HCT116 (cell line): ENCODE measurements around the gene MAFG. TPM values are rescaled to one million over a fixed set of nuclear protein-coding genes. Genes with fewer than 3 reads are reported as not detected.
A peak's percentile ranks its signal among the peaks of the same experiment; 100 is the strongest.

Experiments
- ATAC-seq: fragments of 200-7000 bp; cut with Tn5 transposase; 2 replicates; pipeline ENCODE4 v1.9.1; 2020; ENCODE audit warnings: mild to moderate bottlenecking, moderate library complexity
- Bru-seq: library from RNA; stranded (reverse); fragments of 400-500 nt; gene quantifications from one replicate; lab custom pipeline; 2021; lab: Mats Ljungman, UMichigan
- BruChase-seq, 2 experiments: library from RNA; stranded (reverse); fragments of 400-500 nt; gene quantifications; one replicate each; lab custom pipeline; 2021; lab: Mats Ljungman, UMichigan
- BruUV-seq: library from RNA; stranded (reverse); fragments of 400-500 nt; replicated peaks from 2 replicates; lab custom pipeline; 2021; lab: Mats Ljungman, UMichigan
- CTCF ChIA-PET: fragments of 300-600 bp; sonication (Branson Sonifier 250); formaldehyde crosslinking; loops from one replicate; lab custom pipeline; 2021; ENCODE audit warnings: antibody characterized with exemption; lab: Charles Lee
- POLR2A ChIA-PET: fragments of 300-600, 350-600 bp; sonication (Branson Sonifier 250); formaldehyde crosslinking; loops from one replicate; lab custom pipeline; 2021; ENCODE audit warnings: antibody characterized with exemption; lab: Charles Lee
- RAD21 ChIA-PET, 2 experiments: fragments of 300-600 bp; sonication (Branson Sonifier 250); formaldehyde crosslinking; loops; one replicate each; lab custom pipeline; 2023; ENCODE audit warnings: low total read pairs in 2 of 2; ENCODE audit not compliant: uncharacterized antibody in 2 of 2, unreplicated experiment in 2 of 2, low non-redundant PET in 1 of 2; lab: Charles Lee
- DNase-seq: peaks from one replicate; pipeline ENCODE4 v3.0.0-alpha.2; 2010; ENCODE audit warnings: low read depth, low spot score
- H2AFZ ChIP-seq: fragments of 200-600 bp; shearing (Covaris generic), sonication (generic); 2 replicates; pipeline ENCODE4 v1.6.1; 2017; ENCODE audit warnings: low read depth, mixed run types, mixed read lengths, antibody characterized with exemption, low read length; ENCODE audit not compliant: poor library complexity, severe bottlenecking
- H3K27ac ChIP-seq: 2 replicates; pipeline ENCODE4 v1.5.1; 2012; ENCODE audit warnings: low read depth, low read length
- H3K27me3 ChIP-seq: fragments of 200-600 bp; sonication (generic); 2 replicates; pipeline ENCODE4 v1.6.1; 2016; ENCODE audit warnings: mixed run types, low read length, mixed read lengths; ENCODE audit not compliant: insufficient read depth
- H3K36me3 ChIP-seq, 2 experiments: fragments of 200-500 bp in 1 of 2; fragments of 200-600 bp in 1 of 2; sonication (Bioruptor generic) in 1 of 2; sonication (generic) in 1 of 2; 2 replicates each; pipeline versions ENCODE4 v1.5.1 to v1.6.1; 2014 to 2016; ENCODE audit warnings: low read length in 2 of 2, inconsistent platforms in 1 of 2, mixed read lengths in 1 of 2, mixed run types in 1 of 2; ENCODE audit not compliant: insufficient read depth in 2 of 2, control insufficient read depth in 1 of 2
- H3K4me1 ChIP-seq, 2 experiments: fragments of 200-600 bp in 1 of 2; sonication (generic) in 1 of 2; 2 replicates each; pipeline versions ENCODE4 v1.5.1 to v1.6.1; 2012 to 2017; ENCODE audit warnings: low read length in 2 of 2, inconsistent platforms in 1 of 2, mild to moderate bottlenecking in 1 of 2, mixed read lengths in 1 of 2, mixed run types in 1 of 2, moderate library complexity in 1 of 2; ENCODE audit not compliant: insufficient read depth in 2 of 2, control insufficient read depth in 1 of 2
- H3K4me2 ChIP-seq: fragments of 200-600 bp; sonication (generic); 2 replicates; pipeline ENCODE4 v1.6.1; 2017; ENCODE audit warnings: mixed run types, low read length, mixed read lengths
- H3K4me3 ChIP-seq, 2 experiments: fragments of 200-600 bp in 1 of 2; sonication (generic) in 1 of 2; replicated peaks in 1 of 2; 2 replicates each; pipeline ENCODE4 v1.5.1; 2011 to 2016; ENCODE audit warnings: low read length in 2 of 2, control low read depth in 1 of 2, low read depth in 1 of 2, mild to moderate bottlenecking in 1 of 2, mixed read lengths in 1 of 2, mixed run types in 1 of 2
- H3K79me2 ChIP-seq: fragments of 200-600 bp; sonication (generic); 2 replicates; pipeline ENCODE4 v1.6.1; 2017; ENCODE audit warnings: mild to moderate bottlenecking, mixed run types, low read length, moderate library complexity, mixed read lengths; ENCODE audit not compliant: insufficient read depth
- H3K9ac ChIP-seq: fragments of 200-600 bp; sonication (generic); 2 replicates; pipeline ENCODE4 v1.6.1; 2016; ENCODE audit warnings: low read length, mixed read lengths
- H3K9me2 ChIP-seq: fragments of 200-600 bp; sonication (generic), shearing (Covaris generic); 2 replicates; pipeline ENCODE4 v1.6.1; 2017; ENCODE audit warnings: mixed run types, mild to moderate bottlenecking, moderate library complexity; ENCODE audit not compliant: insufficient read depth
- H3K9me3 ChIP-seq, 2 experiments: fragments of 200-500 bp in 1 of 2; fragments of 200-600 bp in 1 of 2; sonication (Bioruptor generic) in 1 of 2; sonication (generic) in 1 of 2; 2 replicates each; pipeline ENCODE4 v1.6.1; 2014 to 2017; ENCODE audit warnings: low read length in 2 of 2, mixed read lengths in 2 of 2, inconsistent platforms in 1 of 2, low read depth in 1 of 2, mild to moderate bottlenecking in 1 of 2, mixed run types in 1 of 2, moderate library complexity in 1 of 2; ENCODE audit not compliant: control insufficient read depth in 1 of 2, insufficient read depth in 1 of 2
- H4K20me1 ChIP-seq: fragments of 200-600 bp; sonication (generic), shearing (Covaris generic); 2 replicates; pipeline ENCODE4 v1.6.1; 2017; ENCODE audit warnings: mixed run types, mild to moderate bottlenecking, moderate library complexity; ENCODE audit not compliant: insufficient read depth
- ATF3 ChIP-seq: IDR thresholded peaks from 2 replicates; pipeline ENCODE4 v1.6.1; 2012
- CEBPB ChIP-seq: IDR thresholded peaks from 2 replicates; pipeline ENCODE4 v1.6.1; 2012; ENCODE audit warnings: low read depth
- CTCF ChIP-seq, 3 experiments: fragments of 200-600 bp in 1 of 3; sonication (generic) in 1 of 3; IDR thresholded peaks in 2 of 3; conservative IDR thresholded peaks in 1 of 3; 2 replicates each; pipeline ENCODE4 v1.5.1; 2012 to 2017; ENCODE audit warnings: low read depth in 2 of 3, low read length in 2 of 3, antibody characterized with exemption in 1 of 3, borderline replicate concordance in 1 of 3, control low read depth in 1 of 3, mild to moderate bottlenecking in 1 of 3, mixed read lengths in 1 of 3, mixed run types in 1 of 3, moderate library complexity in 1 of 3; ENCODE audit not compliant: insufficient read depth in 1 of 3
- EGR1 ChIP-seq: IDR thresholded peaks from 2 replicates; pipeline ENCODE4 v1.6.1; 2012; ENCODE audit warnings: low read depth
- ELF1 ChIP-seq: IDR thresholded peaks from 2 replicates; pipeline ENCODE4 v1.6.1; 2012; ENCODE audit warnings: low read depth, borderline replicate concordance
- EZH2 ChIP-seq: fragments of 200-600 bp; sonication (generic); IDR thresholded peaks from 2 replicates; pipeline ENCODE4 v1.6.1; 2017; ENCODE audit warnings: antibody characterized with exemption, mixed run types
- EZH2phosphoT487 ChIP-seq: fragments of 200-600 bp; IDR thresholded peaks from 2 replicates; pipeline ENCODE4 v1.6.1; 2018; ENCODE audit warnings: antibody characterized with exemption, borderline replicate concordance
- MAX ChIP-seq: IDR thresholded peaks from 2 replicates; pipeline ENCODE4 v1.6.1; 2012
- POLR2A ChIP-seq: IDR thresholded peaks from 2 replicates; pipeline ENCODE4 v1.7.0; 2011; ENCODE audit warnings: borderline replicate concordance; ENCODE audit not compliant: insufficient read depth, insufficient read length; ENCODE audit errors: extremely low read depth
- POLR2AphosphoS5 ChIP-seq: IDR thresholded peaks from 2 replicates; pipeline ENCODE4 v1.6.1; 2011; ENCODE audit warnings: mild to moderate bottlenecking, low read depth, low read length, moderate library complexity
- RAD21 ChIP-seq: IDR thresholded peaks from 2 replicates; pipeline ENCODE4 v1.6.1; 2012; ENCODE audit warnings: low read depth, mild to moderate bottlenecking
- SIN3A ChIP-seq: IDR thresholded peaks from 2 replicates; pipeline ENCODE4 v1.6.1; 2012; ENCODE audit warnings: low read depth
- TCF7L2 ChIP-seq: IDR thresholded peaks from 2 replicates; pipeline ENCODE4 v1.7.0; 2011; ENCODE audit warnings: borderline replicate concordance, inconsistent platforms; ENCODE audit not compliant: insufficient read depth, insufficient read length; ENCODE audit errors: extremely low read depth
- ZBTB33 ChIP-seq: IDR thresholded peaks from 2 replicates; pipeline ENCODE4 v1.6.1; 2011; ENCODE audit warnings: mild to moderate bottlenecking, low read length, moderate library complexity; ENCODE audit not compliant: insufficient replicate concordance; ENCODE audit errors: extremely low read depth
- ZFX ChIP-seq: fragments of 450-650 bp; IDR thresholded peaks from 2 replicates; pipeline ENCODE4 v1.6.1; 2017
- ZNF274 ChIP-seq: fragments of 200-500 bp; sonication (Bioruptor generic); IDR thresholded peaks from 2 replicates; pipeline ENCODE4 v1.6.1; 2014; ENCODE audit warnings: mild to moderate bottlenecking, low read depth, low read length, inconsistent platforms
- intact Hi-C: fragments of 100-400 bp; cut with micrococcal nuclease; formaldehyde crosslinking; loops from 2 replicates; pipeline ENCODE4 v1.10.0; 2022
- long read RNA-seq: library from polyadenylated mRNA; unstranded; transcript quantifications from one replicate; pipeline ENCODE4 v2.0.0, GENCODE V29; 2021; ENCODE audit not compliant: unreplicated experiment
- polyA plus RNA-seq: library from polyadenylated mRNA; unstranded; fragments of >200 nt; gene quantifications from 2 replicates; pipeline ENCODE4 v1.2.1, GENCODE V29; 2012; ENCODE audit warnings: missing spikeins
- total RNA-seq: library from RNA; stranded (reverse); gene quantifications from one replicate; pipeline ENCODE4 v1.2.1, GENCODE V29; 2021; ENCODE audit not compliant: unreplicated experiment

MAFG gene
- total RNA-seq: 46.8 TPM
- 29.0 and 32.9 TPM in 2 replicates for polyA plus RNA-seq
- percentile 83 among the genes with signal in this experiment for Bru-seq, nascent RNA
- BruChase-seq, experiment 1, labeled RNA remaining after a 6-hour chase: percentile 96 among the genes with signal in this experiment
- percentile 99 among the genes with signal in this experiment for BruChase-seq, experiment 2, labeled RNA remaining after a 2-hour chase
- long read RNA-seq, full-length matches to known transcripts: 67 of 113 reads
- long read RNA-seq, partial matches to known transcripts: 7 of 113 reads
- long read RNA-seq, other reads (novel, unspliced or antisense): 39 of 113 reads

GRCh38 chr17:81927653-81928543 is at the start of gene MAFG:
Gene MAFG, minus strand, starts transcription at chr17:81927735. Its CDS starts 4,550 bp downstream, at chr17:81923185.
- BruUV-seq: no TSS peak
- intact Hi-C loops: loop anchor here (5.0 kb wide), 1 partner anchor 56 kb away; the partner anchor contains the start of gene ARHGDIA
- Histone ChIP-seq H3K4me1 (peaks cover 44 to 77% of the 10 kb centered on the region in 2 experiments), H3K4me3 (peak within 1 kb of the TSS; percentile 89 to 93), H3K4me2 (peak within 1 kb of the TSS; percentile 95), H3K9me3 (no peaks in the 10 kb centered on the region), H2AFZ (no peak within 1 kb of the TSS), H3K79me2 (peaks cover 48% of the 10 kb centered on the region), H3K27me3 (no peaks in the 10 kb centered on the region), H3K9ac (peak within 1 kb of the TSS; percentile 91), H4K20me1 (no peaks in the 10 kb centered on the region), H3K27ac (peak within 1 kb of the TSS; percentile 97), H3K36me3 (peaks cover 0 to 5% of the 10 kb centered on the region in 2 experiments; a peak in 1 of 4 replicates), H3K9me2 (no peaks in the 10 kb centered on the region)
- DNase-seq (peak; percentile 87), ATAC-seq (peak; percentile 62)
- POLR2A ChIA-PET: interaction anchor here (0.7 to 4.6 kb wide), 5 partner anchors 9 to 215 kb away, joined by 3 to 18 read pairs (median 4); partner anchors contain the start of genes CENPX, LRRC45 and PYCR1
- no peak for TF ChIP-seq EZH2phosphoT487
- TF ChIP-seq ZNF274: no peak
- TF ChIP-seq ZFX: peak; percentile 79
- TF ChIP-seq MAX: peak; percentile 88
- peak; percentile 81 for TF ChIP-seq TCF7L2
- TF ChIP-seq EZH2: no peak
- TF ChIP-seq POLR2AphosphoS5: peak; percentile 67
- TF ChIP-seq RAD21: no peak
- no peak for TF ChIP-seq EGR1
- no peak for TF ChIP-seq ELF1
- TF ChIP-seq ZBTB33: peak; percentile 8
- TF ChIP-seq SIN3A: peak; percentile 84
- TF ChIP-seq CEBPB: no peak
- no peak for TF ChIP-seq ATF3
- peak; percentile 24 for TF ChIP-seq POLR2A
- TF ChIP-seq CTCF (IDR thresholded peaks at IDR 0.05 in 2 of 3, conservative IDR thresholded peaks at IDR 0.05 in 1 of 3; ENCODE audit: borderline replicate concordance in 1 of 3, insufficient read depth in 1 of 3, low read depth in 2 of 3, low read length in 2 of 3): peak in 2 of 3 experiments; percentile 65 to 69; a peak in 5 of 6 replicates
- RAD21 ChIA-PET: interaction anchor here in 1 of 2 experiments (0.7 kb wide), 2 partner anchors 50 to 68 kb away, joined by 3 read pairs; no protein-coding TSS in a partner anchor
- CTCF ChIA-PET: interaction anchor here (0.7 to 2.1 kb wide), 9 partner anchors 8 to 110 kb away, joined by 3 to 7 read pairs (median 5); partner anchors contain the start of genes ARHGDIA, CENPX, DCXR and LRRC45
